Measurements from ENCODE around the gene BCOR. TPM values are rescaled to one million over a fixed set of nuclear protein-coding genes. Genes with fewer than 3 reads are reported as not detected.

The BCOR gene
- total and polyA plus RNA-seq, 9 of the 15 experiments (the other 6 are each of a cell fraction or from before 2014, with no cell fraction given), result 27.5 to 113 (median 37.6) TPM

- no peak for TF ChIP-seq THAP7 (CRISPR knock-in tag; IDR thresholded peaks at IDR 0.05)
- TF ChIP-seq PRPF4 (IDR thresholded peaks at IDR 0.05; ENCODE audit: insufficient read depth, low read depth, low read length, poor library complexity, severe bottlenecking), result no peak
- 0 out of 2 replicates have a peak, but pooled peaks have one; percentile 37 for TF ChIP-seq E2F3 (CRISPR knock-in tag; IDR thresholded peaks at IDR 0.05)
- TF ChIP-seq CBFA2T2 (conservative IDR thresholded peaks at IDR 0.05), result no peak
- TF ChIP-seq DNMT1 (IDR thresholded peaks at IDR 0.05), result no peak
- TF ChIP-seq NELFE (IDR thresholded peaks at IDR 0.05; ENCODE audit: insufficient read depth, insufficient read length), result no peak
- TF ChIP-seq MYC (IDR thresholded peaks at IDR 0.05; ENCODE audit: low read depth, low read length), result peak; percentile 66
- no peak for TF ChIP-seq MYC (CRISPR knock-in tag; IDR thresholded peaks at IDR 0.05; ENCODE audit: borderline replicate concordance, low read depth)
- TF ChIP-seq, protein P1, sequence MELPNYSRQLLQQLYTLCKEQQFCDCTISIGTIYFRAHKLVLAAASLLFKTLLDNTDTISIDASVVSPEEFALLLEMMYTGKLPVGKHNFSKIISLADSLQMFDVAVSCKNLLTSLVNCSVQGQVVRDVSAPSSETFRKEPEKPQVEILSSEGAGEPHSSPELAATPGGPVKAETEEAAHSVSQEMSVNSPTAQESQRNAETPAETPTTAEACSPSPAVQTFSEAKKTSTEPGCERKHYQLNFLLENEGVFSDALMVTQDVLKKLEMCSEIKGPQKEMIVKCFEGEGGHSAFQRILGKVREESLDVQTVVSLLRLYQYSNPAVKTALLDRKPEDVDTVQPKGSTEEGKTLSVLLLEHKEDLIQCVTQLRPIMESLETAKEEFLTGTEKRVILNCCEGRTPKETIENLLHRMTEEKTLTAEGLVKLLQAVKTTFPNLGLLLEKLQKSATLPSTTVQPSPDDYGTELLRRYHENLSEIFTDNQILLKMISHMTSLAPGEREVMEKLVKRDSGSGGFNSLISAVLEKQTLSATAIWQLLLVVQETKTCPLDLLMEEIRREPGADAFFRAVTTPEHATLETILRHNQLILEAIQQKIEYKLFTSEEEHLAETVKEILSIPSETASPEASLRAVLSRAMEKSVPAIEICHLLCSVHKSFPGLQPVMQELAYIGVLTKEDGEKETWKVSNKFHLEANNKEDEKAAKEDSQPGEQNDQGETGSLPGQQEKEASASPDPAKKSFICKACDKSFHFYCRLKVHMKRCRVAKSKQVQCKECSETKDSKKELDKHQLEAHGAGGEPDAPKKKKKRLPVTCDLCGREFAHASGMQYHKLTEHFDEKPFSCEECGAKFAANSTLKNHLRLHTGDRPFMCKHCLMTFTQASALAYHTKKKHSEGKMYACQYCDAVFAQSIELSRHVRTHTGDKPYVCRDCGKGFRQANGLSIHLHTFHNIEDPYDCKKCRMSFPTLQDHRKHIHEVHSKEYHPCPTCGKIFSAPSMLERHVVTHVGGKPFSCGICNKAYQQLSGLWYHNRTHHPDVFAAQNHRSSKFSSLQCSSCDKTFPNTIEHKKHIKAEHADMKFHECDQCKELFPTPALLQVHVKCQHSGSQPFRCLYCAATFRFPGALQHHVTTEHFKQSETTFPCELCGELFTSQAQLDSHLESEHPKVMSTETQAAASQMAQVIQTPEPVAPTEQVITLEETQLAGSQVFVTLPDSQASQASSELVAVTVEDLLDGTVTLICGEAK (IDR thresholded peaks at IDR 0.05), result no peak
- TF ChIP-seq, protein P1 (CRISPR knock-in tag; IDR thresholded peaks at IDR 0.05), result 0 out of 2 replicates have a peak, but pooled peaks have one; percentile 8
- TF ChIP-seq ZHX1 (conservative IDR thresholded peaks at IDR 0.05; ENCODE audit: low read length), result no peak
- no peak for TF ChIP-seq HLTF (IDR thresholded peaks at IDR 0.05)
- no peak for TF ChIP-seq DDX20 (tag; IDR thresholded peaks at IDR 0.05; ENCODE audit: low read depth)
- no peak for TF ChIP-seq ZBTB8A (IDR thresholded peaks at IDR 0.05; ENCODE audit: partially characterized antibody)
These were observed 9.8 kb upstream of the BCOR start (continued) for GRCh38 chrX:40107291-40108161.
